ENCODE measurements around the gene PIK3C2B.

PIK3C2B gene

GRCh38 chr1:204453141-204453772 is 41.3 kb downstream of the PIK3C2B start:
- no peak overlapping the region for H3K4me3 ChIP-seq (replicated peaks; ENCODE audit: low read depth, low read length)
- no peak for DNase-seq (ENCODE audit: extremely low read depth, low read depth)
- no peak for TF ChIP-seq CTCF (IDR thresholded peaks at IDR 0.05; ENCODE audit: low read depth, low read length, missing control alignments)

GRCh38 chr1:204451352-204452124 is 43.1 kb downstream of the PIK3C2B start:
- DNase-seq (ENCODE audit: extremely low read depth, low read depth): no peak
- no peak overlapping the region for H3K4me3 ChIP-seq (replicated peaks; ENCODE audit: low read depth, low read length)
- TF ChIP-seq CTCF (IDR thresholded peaks at IDR 0.05; ENCODE audit: low read depth, low read length, missing control alignments): no peak

- H3K4me3 ChIP-seq (replicated peaks; ENCODE audit: low read depth, low read length): no peak overlapping the region
- DNase-seq (ENCODE audit: extremely low read depth, low read depth): no peak
- TF ChIP-seq CTCF (IDR thresholded peaks at IDR 0.05; ENCODE audit: low read depth, low read length, missing control alignments): no peak
Measured at GRCh38 chr1:204450461-204451257, 43.9 kb downstream of the PIK3C2B start.

- no peak overlapping the region for H3K4me3 ChIP-seq (replicated peaks; ENCODE audit: low read depth, low read length)
- DNase-seq (ENCODE audit: extremely low read depth, low read depth): no peak
- no peak for TF ChIP-seq CTCF (IDR thresholded peaks at IDR 0.05; ENCODE audit: low read depth, low read length, missing control alignments)
Measured at GRCh38 chr1:204449678-204450280, 44.8 kb downstream of the PIK3C2B start.

- no peak overlapping the region for H3K4me3 ChIP-seq (replicated peaks; ENCODE audit: low read depth, low read length)
- TF ChIP-seq CTCF (IDR thresholded peaks at IDR 0.05; ENCODE audit: low read depth, low read length, missing control alignments): no peak
- no peak for DNase-seq (ENCODE audit: extremely low read depth, low read depth)
Measured at GRCh38 chr1:204448991-204449677, 45.5 kb downstream of the PIK3C2B start.

GRCh38 chr1:204448344-204448964 is 46.2 kb downstream of the PIK3C2B start:
- no peak overlapping the region for H3K4me3 ChIP-seq (replicated peaks; ENCODE audit: low read depth, low read length)
- TF ChIP-seq CTCF (IDR thresholded peaks at IDR 0.05; ENCODE audit: low read depth, low read length, missing control alignments): no peak
- no peak for DNase-seq (ENCODE audit: extremely low read depth, low read depth)
